H1 (cell line): Measurements from ENCODE around the gene IRS1. TPM values are rescaled to one million over a fixed set of nuclear protein-coding genes. Genes with fewer than 3 reads are reported as not detected.

Experiments
- CTCF ChIA-PET: fragments of 300-600 bp; sonication (Branson Sonifier 250); formaldehyde crosslinking; loops from one replicate; lab custom pipeline; 2021; ENCODE audit not compliant: partially characterized antibody; lab: Charles Lee
- POLR2A ChIA-PET: fragments of 300-600 bp; sonication (Branson Sonifier 250); formaldehyde crosslinking; loops from one replicate; lab custom pipeline; 2021; ENCODE audit warnings: inconsistent platforms; ENCODE audit not compliant: partially characterized antibody; lab: Charles Lee
- DNase-seq, 2 experiments: peaks; one replicate each; pipeline versions ENCODE4 v3.0.0 to v3.0.0-alpha.2; 2010 to 2022; ENCODE audit warnings: low spot score in 2 of 2, low read depth in 1 of 2, mixed read lengths in 1 of 2
- FAIRE-seq: peaks from 2 replicates; lab custom pipeline; 2011; peaks lifted over from hg19 to GRCh38; lab: Jason Lieb, UNC
- H2AFZ ChIP-seq: 2 replicates; pipeline ENCODE4 v1.8.1; 2012; ENCODE audit warnings: low read length, inconsistent platforms
- H2AK5ac ChIP-seq: 2 replicates; pipeline ENCODE4 v1.6.1; 2013; ENCODE audit warnings: low read depth, low read length
- H2BK120ac ChIP-seq: replicated peaks from 2 replicates; pipeline ENCODE3; 2013; ENCODE audit warnings: low read depth, low read length, inconsistent platforms
- H2BK12ac ChIP-seq: 2 replicates; pipeline ENCODE4 v1.6.1; 2013; ENCODE audit warnings: low read depth, low read length
- H2BK15ac ChIP-seq: 2 replicates; pipeline ENCODE4 v1.6.1; 2013; ENCODE audit warnings: low read length
- H2BK20ac ChIP-seq: 2 replicates; pipeline ENCODE4 v1.6.1; 2013; ENCODE audit warnings: low read length
- H2BK5ac ChIP-seq: 2 replicates; pipeline ENCODE4 v1.6.1; 2013; ENCODE audit warnings: low read depth, low read length
- H3K14ac ChIP-seq: 2 replicates; pipeline ENCODE4 v1.6.1; 2013; ENCODE audit warnings: inconsistent platforms; ENCODE audit not compliant: insufficient read length
- H3K18ac ChIP-seq: 2 replicates; pipeline ENCODE4 v1.6.1; 2013; ENCODE audit warnings: low read length; ENCODE audit errors: extremely low read depth
- H3K23ac ChIP-seq: 2 replicates; pipeline ENCODE4 v1.6.1; 2013; ENCODE audit warnings: inconsistent platforms; ENCODE audit not compliant: insufficient read length
- H3K23me2 ChIP-seq: 2 replicates; pipeline ENCODE4 v1.6.1; 2013; ENCODE audit warnings: low read depth, low read length
- H3K27ac ChIP-seq: 2 replicates; pipeline ENCODE4 v1.6.1; 2011; ENCODE audit warnings: low read depth, low read length, inconsistent platforms
- H3K27me3 ChIP-seq, 4 experiments: replicated peaks in 1 of 4; 1 replicate in 1 of 4; 2 replicates in 3 of 4; pipeline versions ENCODE4 v1.6.1 to v1.8.1; 2011 to 2013; ENCODE audit warnings: low read length in 3 of 4, mild to moderate bottlenecking in 3 of 4, inconsistent platforms in 2 of 4, mixed read lengths in 2 of 4, moderate library complexity in 1 of 4; ENCODE audit not compliant: control insufficient read depth in 3 of 4, insufficient read depth in 3 of 4; ENCODE audit errors: extremely low read depth in 1 of 4
- H3K36me3 ChIP-seq, 4 experiments: 2 replicates each; pipeline versions ENCODE4 v1.6.1 to v1.8.1; 2011 to 2013; ENCODE audit warnings: mild to moderate bottlenecking in 4 of 4, low read length in 3 of 4, moderate library complexity in 2 of 4, control low read depth in 1 of 4, inconsistent platforms in 1 of 4; ENCODE audit not compliant: insufficient read depth in 4 of 4, control insufficient read depth in 2 of 4
- H3K4ac ChIP-seq: replicated peaks from 2 replicates; pipeline ENCODE3; 2013; ENCODE audit warnings: low read length, low read depth, mixed read lengths, inconsistent platforms; ENCODE audit not compliant: insufficient read length
- H3K4me1 ChIP-seq, 4 experiments: replicated peaks in 1 of 4; 1 replicate in 1 of 4; 2 replicates in 3 of 4; pipeline versions ENCODE4 v1.6.1 to v1.8.1; 2011 to 2013; ENCODE audit warnings: low read length in 3 of 4, inconsistent platforms in 2 of 4, mixed read lengths in 1 of 4; ENCODE audit not compliant: insufficient read depth in 4 of 4, control insufficient read depth in 3 of 4
- H3K4me2 ChIP-seq, 2 experiments: 2 replicates each; pipeline versions ENCODE4 v1.6.1 to v1.8.1; 2011 to 2013; ENCODE audit warnings: low read depth in 2 of 2, low read length in 2 of 2, control low read depth in 1 of 2, inconsistent platforms in 1 of 2, mild to moderate bottlenecking in 1 of 2; ENCODE audit not compliant: insufficient read depth in 1 of 2
- H3K4me3 ChIP-seq, 4 experiments: fragments of 200-600, 300-600 bp in 1 of 4; sonication (generic), shearing (Covaris generic), sonication (Bioruptor Twin) in 1 of 4; 2 replicates each; pipeline versions ENCODE4 v1.5.1 to v1.8.1; 2011 to 2016; ENCODE audit warnings: low read length in 4 of 4, low read depth in 3 of 4, control low read depth in 2 of 4, inconsistent platforms in 2 of 4, mild to moderate bottlenecking in 2 of 4, mixed read lengths in 1 of 4, moderate library complexity in 1 of 4; ENCODE audit not compliant: insufficient read depth in 2 of 4; ENCODE audit errors: extremely low read depth in 1 of 4
- H3K56ac ChIP-seq: replicated peaks from 2 replicates; pipeline ENCODE3; 2013; ENCODE audit warnings: low read depth, mild to moderate bottlenecking, mixed read lengths, low read length, inconsistent platforms; ENCODE audit not compliant: insufficient read length
- H3K79me1 ChIP-seq: 2 replicates; pipeline ENCODE4 v1.6.1; 2013; ENCODE audit warnings: low read depth, low read length, control low read depth
- H3K79me2 ChIP-seq, 2 experiments: 2 replicates each; pipeline versions ENCODE4 v1.6.1 to v1.8.1; 2012 to 2013; ENCODE audit warnings: low read length in 2 of 2, mild to moderate bottlenecking in 2 of 2, inconsistent platforms in 1 of 2; ENCODE audit not compliant: insufficient read depth in 2 of 2, control insufficient read depth in 1 of 2
- H3K9ac ChIP-seq, 4 experiments: replicated peaks in 1 of 4; 1 replicate in 1 of 4; 2 replicates in 3 of 4; pipeline versions ENCODE4 v1.6.1 to v1.8.1; 2011 to 2013; ENCODE audit warnings: low read depth in 3 of 4, low read length in 3 of 4, control low read depth in 2 of 4, mild to moderate bottlenecking in 2 of 4, moderate library complexity in 2 of 4, inconsistent platforms in 1 of 4; ENCODE audit errors: extremely low read depth in 1 of 4
- H3K9me3 ChIP-seq, 2 experiments: 2 replicates each; pipeline versions ENCODE4 v1.6.1 to v1.8.1; 2012 to 2013; ENCODE audit warnings: mild to moderate bottlenecking in 2 of 2, moderate library complexity in 2 of 2, control low read depth in 1 of 2, inconsistent platforms in 1 of 2, low read depth in 1 of 2, low read length in 1 of 2, mixed read lengths in 1 of 2; ENCODE audit not compliant: insufficient read depth in 2 of 2
- H4K20me1 ChIP-seq, 2 experiments: replicated peaks in 1 of 2; 2 replicates each; pipeline versions ENCODE3 to v1.8.1; 2011 to 2013; ENCODE audit warnings: inconsistent platforms in 2 of 2, low read length in 2 of 2, mild to moderate bottlenecking in 1 of 2; ENCODE audit not compliant: insufficient read depth in 2 of 2, control insufficient read depth in 1 of 2
- H4K5ac ChIP-seq: 2 replicates; pipeline ENCODE4 v1.6.1; 2013; ENCODE audit warnings: low read length, low read depth, mixed read lengths, inconsistent platforms; ENCODE audit not compliant: insufficient read length
- H4K8ac ChIP-seq: 2 replicates; pipeline ENCODE4 v1.8.0; 2013; ENCODE audit warnings: mild to moderate bottlenecking, moderate library complexity, low read length, inconsistent platforms; ENCODE audit not compliant: insufficient read depth; ENCODE audit errors: extremely low read depth
- H4K91ac ChIP-seq: replicated peaks from 2 replicates; pipeline ENCODE3; 2013; ENCODE audit warnings: low read length, mixed read lengths, inconsistent platforms; ENCODE audit not compliant: insufficient read length
- CTBP2 ChIP-seq: IDR thresholded peaks from 2 replicates; pipeline ENCODE4 v1.7.0; 2011; ENCODE audit warnings: borderline replicate concordance, mild to moderate bottlenecking, moderate library complexity, mixed read lengths, low read length; ENCODE audit not compliant: insufficient read depth, insufficient read length
- GTF2F1 ChIP-seq: IDR thresholded peaks from 2 replicates; pipeline ENCODE4 v1.6.1; 2012; ENCODE audit warnings: low read depth, low read length, improper control_type of control experiment, borderline replicate concordance
- HDAC2 ChIP-seq, 2 experiments: fragments of 300-600 bp in 1 of 2; sonication (generic) in 1 of 2; IDR thresholded peaks; 2 replicates each; pipeline ENCODE4 v1.6.1; 2011 to 2012; ENCODE audit warnings: low read depth in 2 of 2, low read length in 2 of 2, mild to moderate bottlenecking in 2 of 2, moderate library complexity in 2 of 2, borderline replicate concordance in 1 of 2, inconsistent platforms in 1 of 2
- MAFK ChIP-seq: IDR thresholded peaks from 2 replicates; pipeline ENCODE4 v1.6.1; 2012; ENCODE audit warnings: low read depth, mild to moderate bottlenecking, improper control_type of control experiment, low read length
- RAD21 ChIP-seq, 2 experiments: IDR thresholded peaks in 1 of 2; conservative IDR thresholded peaks in 1 of 2; 2 replicates each; pipeline ENCODE4 v1.6.1; 2011; ENCODE audit warnings: low read depth in 2 of 2, low read length in 2 of 2, improper control_type of control experiment in 1 of 2, inconsistent platforms in 1 of 2, mild to moderate bottlenecking in 1 of 2, moderate library complexity in 1 of 2
- RXRA ChIP-seq: IDR thresholded peaks from 2 replicates; pipeline ENCODE4 v1.6.1; 2011; ENCODE audit warnings: low read depth, mild to moderate bottlenecking, low read length, moderate library complexity; ENCODE audit not compliant: insufficient read depth
- SIN3A ChIP-seq, 2 experiments: IDR thresholded peaks in 1 of 2; conservative IDR thresholded peaks in 1 of 2; 2 replicates each; pipeline ENCODE4 v1.6.1; 2011 to 2012; ENCODE audit warnings: low read length in 2 of 2, improper control_type of control experiment in 1 of 2, low read depth in 1 of 2, mild to moderate bottlenecking in 1 of 2
- TAF7 ChIP-seq: optimal IDR thresholded peaks from 2 replicates; pipeline ENCODE3; 2011; ENCODE audit warnings: low read depth, mild to moderate bottlenecking, inconsistent platforms, low read length, moderate library complexity, borderline replicate concordance
- WGBS, 2 experiments: shearing (Covaris generic) in 1 of 2; methylation state at CpG; one replicate each; pipeline versions ENCODE4 v1.1.6 to v1.1.7; 2013 to 2015; ENCODE audit warnings: low lambda C conversion rate in 2 of 2, mixed read lengths in 2 of 2, inconsistent platforms in 1 of 2, low coverage in 1 of 2, missing lambda C conversion rate in 1 of 2; ENCODE audit not compliant: insufficient replicate concordance in 2 of 2, insufficient coverage in 1 of 2, insufficient read length in 1 of 2; ENCODE audit errors: extremely low coverage in 1 of 2, missing lambda C conversion rate in 1 of 2; 5-methylcytosine and 5-hydroxymethylcytosine counted together
- polyA plus RNA-seq, 7 experiments: library from polyadenylated mRNA; depleted of rRNA in 3 of 7; stranded (reverse) in 5 of 7; unstranded in 2 of 7; fragments of >200 nt in 5 of 7; fragments of 200-250 nt in 2 of 7; gene quantifications; 1 replicate in 5 of 7; 2 replicates in 1 of 7; 4 replicates in 1 of 7; pipeline versions ENCODE4 v1.2.1 to v1.2.3, GENCODE V29; 2011 to 2013; ENCODE audit warnings: missing spikeins in 2 of 7, mixed read lengths in 2 of 7
- total RNA-seq: library from RNA; stranded (reverse); fragmentation: NEBNext Ultra II Directional; extraction: Animal tissue kit (Norgen Biotek cat#: 25700); gene quantifications from 2 replicates; pipeline ENCODE4 v1.2.1, GENCODE V29; 2021

IRS1 gene
- total and polyA plus RNA-seq, 2 of the 8 experiments (the other 6 are each of a cell fraction or from before 2014, with no cell fraction given), result 9.1 to 26.9 TPM

DNA sequence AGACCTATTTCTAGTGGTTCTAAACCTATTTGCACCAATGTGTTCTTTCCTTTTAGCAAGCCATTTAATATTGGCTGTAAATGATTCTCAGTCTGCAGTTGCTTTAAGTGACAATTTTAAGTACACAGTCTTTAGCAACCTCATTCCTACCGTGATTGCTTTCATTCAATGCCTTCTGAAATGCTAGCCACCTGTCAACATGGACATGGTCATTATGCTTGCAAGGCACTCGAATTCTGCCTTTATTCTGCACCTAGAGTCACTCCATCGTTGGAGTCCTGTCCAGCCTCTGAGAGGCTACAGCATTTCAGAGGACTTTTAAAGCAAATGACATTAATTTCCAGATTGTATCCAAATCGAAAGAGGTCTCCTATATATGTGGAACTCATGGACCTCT lies 115.1 kb downstream of the IRS1 start:
- WGBS, 2 experiments, result 91% methylated on average over 4 of the region's 4 CpGs; no CpG with 5 or more reads in 1 of the 2 experiments
- Histone ChIP-seq H3K4me2 (no peak overlapping the region), H3K4me1 (no peaks in the 10 kb centered on the region; a peak in 1 of 7 replicates), H3K4me3 (no peak overlapping the region), H4K8ac (no peak overlapping the region), H3K9ac (no peak overlapping the region), H3K79me2 (no peaks in the 10 kb centered on the region), H2BK5ac (no peak overlapping the region), H3K27ac (no peak overlapping the region), H4K91ac (no peak overlapping the region)
- CTCF ChIA-PET, result interaction anchor here (0.6 kb wide), 1 partner anchor 613 kb away, joined by 3 read pairs; no protein-coding TSS in a partner anchor
- TF ChIP-seq SIN3A (conservative IDR thresholded peaks at IDR 0.05 in 1 of 2, IDR thresholded peaks at IDR 0.05 in 1 of 2; ENCODE audit: low read depth in 1 of 2, low read length in 2 of 2) (no peak), MAFK (no peak), GTF2F1 (no peak), HDAC2 (IDR thresholded peaks at IDR 0.05; ENCODE audit: borderline replicate concordance in 1 of 2, low read depth in 2 of 2, low read length in 2 of 2) (no peak), TAF7 (no peak), RAD21 (IDR thresholded peaks at IDR 0.05 in 1 of 2, conservative IDR thresholded peaks at IDR 0.05 in 1 of 2; ENCODE audit: low read depth in 2 of 2, low read length in 2 of 2) (no peak), CTBP2 (no peak), RXRA (no peak)
- TF ChIP-seq, all 59 proteins: peak for 0
- H3K14ac ChIP-seq, result no peak overlapping the region
- H2AFZ ChIP-seq, result no peak overlapping the region
- H2BK20ac ChIP-seq, result no peak overlapping the region
- DNase-seq, result no peak
- no peak overlapping the region for H2BK12ac ChIP-seq
- H4K20me1 ChIP-seq, result no peaks in the 10 kb centered on the region
- no peak overlapping the region for H2BK15ac ChIP-seq
- H3K18ac ChIP-seq, result no peak overlapping the region
- POLR2A ChIA-PET, result no interaction called here
- H3K23me2 ChIP-seq, result no peaks in the 10 kb centered on the region
- no peak overlapping the region for H4K5ac ChIP-seq
- H3K4ac ChIP-seq, result no peak overlapping the region
- no peaks in the 10 kb centered on the region; a peak in 1 of 4 replicates for H3K9me3 ChIP-seq
- H3K36me3 ChIP-seq, result no peaks in the 10 kb centered on the region
- no peak overlapping the region for H3K56ac ChIP-seq
- H3K79me1 ChIP-seq, result no peaks in the 10 kb centered on the region
- H3K23ac ChIP-seq, result no peak overlapping the region
- no peak overlapping the region for H2AK5ac ChIP-seq
- H3K27me3 ChIP-seq, result no peaks in the 10 kb centered on the region
- FAIRE-seq, result no peak
- no peak overlapping the region for H2BK120ac ChIP-seq
